Activated CD8-positive, alpha-beta memory T cell treated with anti-CD3 and anti-CD28 coated beads, Interleukin-2, amount 50 U/mL, for 1 hour (primary cell): ENCODE measurements around the gene HCFC2.
"Not testable (repeated sequence)": the region's sequence is repeated elsewhere in the genome, so short reads cannot be mapped to it uniquely, and the experiment has no call there.

ENCODE experiments used
- DNase-seq: peaks from one replicate; pipeline ENCODE4 v3.0.0-alpha.2; 2020; ENCODE audit errors: extremely low read depth

HCFC2 gene

GRCh38 chr12:104057771-104058197 is 6.5 kb upstream of the HCFC2 start:
- no peak for DNase-seq

DNA sequence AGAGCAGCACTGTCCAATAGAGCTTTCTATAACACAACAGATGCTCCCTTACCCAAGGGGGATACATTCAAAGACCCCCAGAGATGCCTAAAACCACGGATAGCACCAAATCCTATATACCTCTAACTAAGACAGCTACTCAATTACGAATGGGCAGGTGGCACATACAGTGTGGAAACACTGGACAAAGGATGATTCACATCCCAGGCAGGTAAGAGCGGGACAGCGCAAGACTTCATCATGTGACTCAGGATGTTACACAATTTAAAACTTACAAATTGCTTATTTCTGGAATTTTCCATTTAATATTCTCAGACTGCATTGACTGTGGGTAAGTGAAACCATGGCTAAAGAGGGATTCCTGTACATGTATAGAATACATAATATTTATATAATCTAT is 5.5 kb upstream of the HCFC2 start:
- no peak for DNase-seq

DNA sequence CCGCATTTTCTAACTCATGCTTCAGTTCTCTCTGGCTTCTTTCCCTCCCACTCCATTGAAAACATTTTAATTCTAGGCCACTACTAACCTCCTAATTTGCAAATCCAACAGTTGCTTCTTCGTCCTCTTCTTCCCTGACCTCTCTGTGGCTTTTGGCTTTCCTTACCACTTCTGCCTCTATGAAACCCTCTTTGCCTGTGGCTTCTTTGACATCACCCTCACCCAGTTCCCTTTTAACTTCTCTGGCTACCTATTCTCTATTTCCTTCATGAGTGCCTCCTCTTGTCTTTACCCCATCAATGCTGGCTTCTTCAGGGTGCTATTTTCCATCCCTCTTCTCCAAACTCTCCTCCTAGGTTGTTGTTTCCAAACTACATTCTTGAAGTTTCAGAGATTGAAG is 4.4 kb upstream of the HCFC2 start:
- DNase-seq, result no peak

- DNase-seq, result no peak
Measured at GRCh38 chr12:104060791-104061190, 3.5 kb upstream of the HCFC2 start.

DNA sequence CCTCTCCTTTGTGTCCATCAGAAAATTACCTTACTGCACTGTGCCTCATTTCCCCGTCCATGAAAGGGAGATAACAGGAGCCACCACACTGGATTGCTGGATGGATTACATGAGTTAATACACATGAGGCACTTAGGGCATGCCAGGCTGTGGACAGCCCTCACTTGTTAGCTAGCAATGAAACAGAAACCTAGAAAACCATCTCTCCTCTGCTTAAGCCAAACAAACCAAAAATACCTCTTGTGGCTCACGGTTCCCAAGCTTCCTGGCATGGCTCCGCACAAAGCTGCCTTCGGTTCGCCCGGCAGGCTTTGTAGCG is 660 bp upstream of the HCFC2 start:
- DNase-seq, result no peak

GRCh38 chr12:104064842-104065427 is 604 bp downstream of the HCFC2 start:
- no peak for DNase-seq

GRCh38 chr12:104072099-104072498 is 7.8 kb downstream of the HCFC2 start:
- no peak for DNase-seq

GRCh38 chr12:104073699-104074098 is 9.4 kb downstream of the HCFC2 start:
- no peak for DNase-seq

- no peak for DNase-seq
Measured at GRCh38 chr12:104079024-104079423, 14.7 kb downstream of the HCFC2 start.

- DNase-seq, result no peak
Measured at GRCh38 chr12:104080764-104081163, 16.4 kb downstream of the HCFC2 start.

- no peak for DNase-seq
Measured at GRCh38 chr12:104083769-104084475, 19.6 kb downstream of the HCFC2 start.

DNA sequence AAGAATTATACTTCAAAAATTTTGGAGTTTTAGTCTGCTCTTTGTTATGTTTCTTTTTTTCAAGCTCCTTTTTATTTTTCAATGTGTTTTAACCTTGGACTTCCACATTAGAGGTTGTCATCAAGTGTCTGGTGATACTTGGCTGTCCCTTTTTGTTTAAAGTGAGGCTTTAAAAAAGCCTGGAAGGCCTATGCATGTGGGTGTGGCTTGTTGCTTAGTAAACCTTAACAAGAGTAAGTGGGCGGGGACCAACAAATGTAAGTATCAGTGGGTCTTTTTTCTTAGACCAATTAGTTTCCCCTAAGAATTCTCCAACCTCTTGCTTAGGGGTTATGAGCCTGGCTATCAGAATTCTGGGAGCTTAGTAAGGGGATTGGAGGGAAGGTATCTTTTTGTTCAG is 26.4 kb downstream of the HCFC2 start:
- DNase-seq, result no peak

GRCh38 chr12:104091136-104091535 is 26.8 kb downstream of the HCFC2 start:
- no peak for DNase-seq

- no peak for DNase-seq
Measured at GRCh38 chr12:104094284-104094683, 30.0 kb downstream of the HCFC2 start.

DNA sequence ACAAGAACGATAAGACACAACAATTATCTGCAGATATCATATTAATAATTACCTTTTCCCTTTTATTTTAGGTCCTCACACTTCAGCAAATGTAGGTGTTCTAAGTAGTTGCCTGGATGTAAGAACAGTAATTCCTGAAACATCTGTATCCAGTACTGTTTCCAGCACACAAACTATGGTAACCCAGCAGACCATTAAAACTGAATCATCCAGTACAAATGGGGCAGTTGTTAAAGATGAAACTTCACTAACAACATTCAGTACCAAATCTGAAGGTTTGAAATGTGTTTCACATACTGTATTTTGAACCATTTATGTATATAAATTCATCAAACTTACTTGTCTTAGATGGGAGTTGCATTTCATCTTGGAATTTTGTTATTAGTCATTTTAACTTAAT is 31.0 kb downstream of the HCFC2 start:
- DNase-seq, result no peak

DNA sequence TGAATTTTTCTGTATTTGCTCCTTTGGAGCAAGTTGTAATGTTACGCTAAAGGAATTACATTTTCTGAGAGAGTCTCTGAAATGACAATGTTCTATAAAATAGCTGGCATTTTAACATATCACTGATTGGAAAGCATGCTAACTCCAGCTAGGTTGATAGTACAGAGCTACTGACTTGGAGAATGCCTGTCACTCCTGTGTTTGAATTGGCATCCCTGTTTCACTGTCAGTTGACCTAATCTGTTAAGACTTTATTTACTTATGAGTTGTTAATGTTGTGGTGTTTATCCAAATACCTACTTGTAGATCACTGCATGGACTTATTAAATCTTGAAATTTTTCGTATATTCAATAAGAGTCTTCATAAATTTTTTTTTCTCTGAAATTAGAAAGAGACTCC is 33.6 kb downstream of the HCFC2 start:
- DNase-seq, result no peak

DNA sequence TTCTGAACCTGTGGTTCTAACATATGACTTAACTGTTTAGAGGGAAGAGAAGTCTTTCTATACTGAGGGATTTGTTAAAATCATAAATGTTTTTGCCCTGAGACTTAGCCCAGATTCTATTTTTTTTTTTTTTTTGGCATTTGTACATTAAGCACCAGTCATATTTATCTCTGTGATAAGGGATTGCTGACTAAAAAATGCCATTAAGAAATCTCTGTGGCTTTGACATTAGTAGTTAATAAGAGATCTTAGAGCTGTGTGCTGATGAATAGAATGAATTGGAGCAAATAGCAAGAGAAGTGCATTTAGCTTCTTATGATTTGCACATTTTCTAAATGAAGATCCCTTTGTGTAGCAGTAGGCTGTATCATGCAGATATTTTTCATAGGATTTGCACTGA is 41.1 kb downstream of the HCFC2 start:
- no peak for DNase-seq

GRCh38 chr12:104106965-104107364 is 42.6 kb downstream of the HCFC2 start:
- no peak for DNase-seq

GRCh38 chr12:104108755-104109445 is 44.6 kb downstream of the HCFC2 start:
- peak; percentile 52 for DNase-seq

GRCh38 chr12:104109446-104110271 is 45.3 kb downstream of the HCFC2 start:
- DNase-seq, result no peak

DNA sequence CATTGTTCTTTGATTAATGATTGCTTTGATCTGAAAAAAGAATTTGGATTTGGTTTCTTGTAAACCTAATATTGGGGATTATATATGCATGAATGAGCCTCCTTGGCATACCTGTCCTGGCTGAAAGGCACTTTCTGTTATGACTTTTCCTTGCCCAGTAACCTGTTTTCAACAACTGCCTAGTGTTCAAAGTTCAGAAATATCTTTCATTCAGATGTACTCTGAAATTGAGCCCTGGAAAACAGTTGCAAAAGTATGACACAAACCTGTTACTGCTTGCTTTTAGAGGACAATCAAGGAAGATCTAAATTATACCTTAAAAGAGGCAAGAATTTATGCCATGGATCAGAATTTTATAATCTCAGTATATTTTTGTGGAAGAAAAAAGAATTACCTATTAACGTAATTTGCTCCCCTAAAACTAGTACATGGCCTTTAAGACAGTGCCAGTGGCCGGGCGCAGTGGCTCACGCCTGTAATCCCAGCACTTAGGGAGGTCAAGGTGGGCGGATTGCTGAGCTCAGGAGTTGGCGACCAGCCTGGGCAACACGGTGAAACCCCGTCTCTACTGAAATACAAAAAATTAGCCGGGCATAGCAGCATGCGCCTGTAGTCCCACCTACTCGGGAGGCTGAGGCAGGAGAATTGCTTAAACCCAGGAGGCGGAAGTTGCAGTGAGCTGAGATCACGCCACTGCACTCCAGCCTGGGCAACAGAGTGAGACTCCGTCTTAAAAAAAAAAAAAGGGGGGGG is 50.7 kb downstream of the HCFC2 start:
- not testable (repeated sequence) for DNase-seq

DNA sequence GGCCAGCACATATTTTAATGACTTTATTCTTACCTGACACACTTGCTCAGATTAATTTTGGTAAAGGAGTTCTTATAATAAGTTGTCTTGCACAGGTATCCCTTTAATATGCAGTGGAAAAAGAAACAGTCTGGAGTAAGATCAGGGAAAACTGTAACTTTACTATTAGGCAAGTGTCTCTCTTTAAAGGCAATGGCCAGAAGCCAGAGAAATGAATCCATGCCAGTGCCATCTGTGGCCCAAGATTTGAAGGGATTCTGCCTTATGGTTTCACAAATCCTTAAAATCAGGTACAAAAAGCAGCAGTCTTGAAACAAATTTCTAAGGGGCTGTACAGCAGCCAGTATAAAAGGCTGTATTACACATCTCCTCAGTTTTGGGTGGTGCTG is 51.2 kb downstream of the HCFC2 start:
- DNase-seq, result no peak
